Inflammatory macrophage (primary cell): ENCODE results near the gene SLX4.

ENCODE experiments used
- DNase-seq, 2 donors: peaks; one replicate each; pipeline ENCODE4 v3.0.0-alpha.2; 2020 to 2022

Gene SLX4

GRCh38 chr16:3580251-3580651 is 31.2 kb downstream of the SLX4 start:
- no peak for DNase-seq

DNA sequence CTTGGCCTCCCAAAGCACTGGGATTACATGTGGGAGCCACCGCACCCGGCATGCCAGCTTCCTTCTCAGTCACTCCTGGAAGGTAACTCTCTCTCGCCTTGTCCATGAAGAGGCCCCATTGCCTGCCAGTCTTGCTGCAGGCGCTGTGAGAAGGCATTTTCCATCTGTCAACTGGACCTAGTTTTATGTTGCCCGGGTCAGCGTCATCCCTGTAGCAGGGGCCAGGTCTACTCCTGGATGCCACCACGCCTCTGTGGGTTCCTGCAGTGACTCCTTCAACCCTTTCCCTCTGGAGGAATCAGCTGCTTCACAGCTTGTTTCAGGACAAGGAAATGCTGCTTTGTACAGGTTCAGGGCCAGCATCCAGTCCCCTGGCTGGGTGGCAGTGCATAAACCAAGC is 31.6 kb downstream of the SLX4 start:
- DNase-seq, result no peak

DNA sequence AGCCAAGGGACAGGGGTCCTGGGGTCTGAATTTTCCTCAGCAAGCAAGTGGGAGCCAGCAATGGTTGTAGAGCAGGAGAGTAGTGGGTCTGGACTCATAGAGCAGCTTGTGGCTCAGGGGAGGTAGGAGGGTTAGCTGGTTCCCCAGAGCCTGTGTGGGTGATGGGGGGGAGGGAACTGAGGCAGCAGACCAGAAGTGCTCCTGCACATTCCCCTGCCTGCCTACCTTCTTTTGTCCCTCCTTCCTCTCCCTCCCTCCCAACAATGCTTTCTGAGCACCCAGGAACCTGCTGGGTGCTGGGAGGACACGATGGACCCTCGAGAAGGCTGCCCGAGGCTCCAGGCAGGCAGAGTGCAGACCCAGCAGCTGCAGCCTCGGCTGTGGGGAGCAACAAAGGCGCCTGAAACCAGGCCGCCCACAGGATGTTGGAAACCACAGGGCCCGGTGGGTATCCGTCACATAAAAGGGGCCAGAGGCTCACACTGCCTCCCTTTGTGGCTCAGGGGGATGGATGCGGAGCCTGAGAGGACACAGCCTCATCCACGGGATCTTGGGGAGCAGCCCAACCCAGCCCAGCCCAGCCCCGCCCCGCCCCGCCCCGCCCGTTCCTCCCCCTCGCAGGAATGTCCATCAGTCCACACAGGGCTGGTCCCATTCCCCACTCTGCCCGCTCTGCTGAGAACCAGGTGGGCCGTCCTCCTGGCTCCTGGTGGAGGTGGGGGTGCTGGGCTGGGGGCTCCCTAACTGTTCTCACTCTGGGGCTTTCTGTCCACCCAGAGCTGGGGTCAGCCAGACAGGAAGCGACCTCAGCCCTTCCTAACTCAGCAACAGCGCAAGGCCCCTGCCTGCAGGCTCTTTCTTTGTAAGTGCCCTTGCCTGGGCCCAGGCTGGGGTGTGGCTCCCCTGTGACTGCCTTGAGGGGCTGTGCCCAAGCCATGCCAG is 32.5 kb downstream of the SLX4 start:
- DNase-seq, result no peak

- DNase-seq, result no peak
Measured at GRCh38 chr16:3578121-3578520, 33.3 kb downstream of the SLX4 start.

- no peak for DNase-seq
Measured at GRCh38 chr16:3577302-3577752, 34.1 kb downstream of the SLX4 start, which contains the start of gene NLRC3. Gene NLRC3, minus strand, starts transcription at chr16:3577403. Its CDS starts 12,367 bp downstream, at chr16:3565036.

DNA sequence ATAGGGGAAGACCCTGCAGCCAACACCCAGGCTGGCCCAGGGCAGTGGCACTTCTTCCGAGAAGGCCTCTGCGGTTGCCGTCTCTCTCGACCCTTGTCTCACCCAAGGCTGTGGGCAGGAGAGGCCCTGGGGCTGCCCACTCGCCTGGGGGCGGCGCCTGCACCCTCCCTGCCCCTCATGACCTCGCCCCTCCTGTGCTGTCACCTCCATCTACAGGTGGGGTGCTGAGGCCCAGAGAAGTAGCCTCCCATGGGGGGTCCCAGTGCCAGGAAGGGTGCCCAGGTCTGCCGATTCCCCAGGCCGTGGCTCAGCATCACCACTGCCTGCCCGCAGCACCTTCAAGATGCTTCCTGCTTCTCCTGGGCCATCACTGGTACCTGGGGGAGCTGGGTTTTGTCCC is 35.2 kb downstream of the SLX4 start:
- no peak for DNase-seq

GRCh38 chr16:3575491-3575890 is 35.9 kb downstream of the SLX4 start:
- DNase-seq, result no peak

DNA sequence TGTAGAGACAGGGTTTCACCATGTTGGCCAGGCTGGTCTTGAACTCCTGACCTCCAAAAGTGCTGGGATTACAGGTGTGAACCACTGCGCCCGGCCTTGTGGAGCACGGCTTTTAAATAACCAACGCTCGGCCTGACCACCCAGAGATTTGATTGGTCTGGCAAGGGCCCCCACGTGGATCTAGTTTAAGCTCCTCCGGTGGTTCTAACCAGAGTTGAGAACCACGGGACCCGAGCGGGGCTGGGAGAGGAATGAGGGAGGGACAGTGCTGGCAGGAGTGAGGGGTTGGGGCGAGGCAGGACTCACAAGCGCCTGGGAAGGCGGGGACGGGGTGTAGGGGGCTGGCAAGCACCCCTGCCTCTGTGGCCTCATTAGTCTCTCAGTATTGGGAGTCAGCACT is 37.2 kb downstream of the SLX4 start:
- DNase-seq, result no peak

DNA sequence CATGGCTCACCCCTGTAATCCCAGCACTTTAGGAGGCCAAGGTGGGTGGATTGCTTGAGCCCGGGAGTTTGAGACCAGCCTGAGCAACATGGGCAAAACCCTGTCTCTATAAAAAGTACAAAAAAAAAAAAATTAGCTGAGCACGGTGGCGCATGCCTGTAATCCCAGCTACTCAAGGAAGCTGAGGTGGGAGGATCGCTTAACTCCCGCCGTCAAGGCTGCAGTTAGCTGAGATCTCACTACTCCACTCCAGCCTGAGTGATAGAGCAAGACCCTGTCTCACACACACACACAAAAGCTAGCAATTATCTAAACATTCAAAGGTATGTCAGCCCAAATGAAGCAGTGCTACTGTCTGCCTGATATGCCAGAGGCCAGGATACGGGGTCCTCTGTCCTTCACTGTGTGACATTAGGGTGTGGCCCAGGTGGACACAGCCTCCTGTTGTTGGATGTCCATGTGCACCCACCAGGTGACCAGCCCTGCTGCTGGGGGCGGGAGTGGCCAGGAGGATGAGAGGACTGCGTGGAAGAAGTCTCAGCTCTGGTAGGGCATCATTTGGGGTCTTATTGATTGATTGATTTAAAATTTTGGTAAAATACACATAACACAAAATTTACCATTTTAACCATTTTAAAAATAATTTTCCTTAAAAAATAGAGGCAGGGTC is 38.1 kb downstream of the SLX4 start:
- DNase-seq, result no peak

DNA sequence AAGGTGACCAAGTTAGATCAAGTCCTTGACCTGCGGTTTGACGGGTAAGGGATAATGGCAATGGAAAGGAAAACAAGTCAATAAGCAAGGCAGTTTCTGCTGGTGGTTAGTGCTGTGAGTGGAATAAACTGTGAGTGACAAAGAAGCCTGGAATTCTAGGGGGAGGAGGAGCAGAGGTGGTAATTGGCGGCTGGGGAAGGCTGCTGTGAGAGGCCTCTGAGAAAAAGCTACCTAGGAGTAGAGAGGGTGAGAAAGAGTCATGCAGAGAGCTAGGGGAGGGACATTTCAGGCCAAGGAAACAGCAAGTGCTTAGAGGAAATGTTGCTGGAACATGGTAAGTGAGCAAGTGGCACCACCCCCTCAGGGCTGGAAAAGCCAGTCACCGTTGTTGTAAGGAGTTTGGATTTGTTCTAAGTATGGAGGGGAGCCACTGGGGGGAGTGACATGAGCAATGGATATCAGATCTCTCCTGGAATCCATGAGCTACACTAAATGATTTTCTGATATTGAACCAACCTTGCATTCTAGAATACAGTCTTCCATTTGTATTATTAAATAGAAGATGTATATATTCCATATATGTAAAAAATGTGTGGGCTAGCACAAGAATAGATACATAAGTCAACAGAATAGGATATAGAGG is 40.9 kb downstream of the SLX4 start:
- no peak for DNase-seq

DNA sequence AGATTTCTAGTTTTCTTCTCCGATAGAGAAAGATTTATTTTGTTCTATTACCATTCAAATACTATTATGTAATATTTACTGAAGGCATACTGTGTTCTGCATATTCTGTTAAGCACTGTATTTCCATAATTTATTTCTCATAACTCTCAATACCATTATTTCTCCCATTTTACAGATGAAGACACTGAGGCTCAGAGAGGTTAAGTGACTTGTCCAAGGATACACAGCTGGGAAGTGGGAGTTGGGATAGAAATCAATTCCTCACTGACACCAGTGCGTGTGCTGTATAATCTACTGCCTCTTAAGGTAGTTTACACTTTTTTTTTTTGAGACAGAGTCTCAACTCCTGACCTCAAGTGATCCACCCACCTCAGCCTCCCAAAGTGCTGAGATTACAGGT is 41.6 kb downstream of the SLX4 start:
- no peak for DNase-seq

GRCh38 chr16:3566990-3567389 is 44.4 kb downstream of the SLX4 start:
- DNase-seq, result no peak

GRCh38 chr16:3564889-3565141 is 46.6 kb downstream of the SLX4 start:
- no peak for DNase-seq

- DNase-seq, result no peak
Measured at GRCh38 chr16:3564130-3564888, 47.1 kb downstream of the SLX4 start.

- no peak for DNase-seq
Measured at GRCh38 chr16:3562914-3563480, 48.4 kb downstream of the SLX4 start.

GRCh38 chr16:3561626-3562025 is 49.8 kb downstream of the SLX4 start:
- no peak for DNase-seq

DNA sequence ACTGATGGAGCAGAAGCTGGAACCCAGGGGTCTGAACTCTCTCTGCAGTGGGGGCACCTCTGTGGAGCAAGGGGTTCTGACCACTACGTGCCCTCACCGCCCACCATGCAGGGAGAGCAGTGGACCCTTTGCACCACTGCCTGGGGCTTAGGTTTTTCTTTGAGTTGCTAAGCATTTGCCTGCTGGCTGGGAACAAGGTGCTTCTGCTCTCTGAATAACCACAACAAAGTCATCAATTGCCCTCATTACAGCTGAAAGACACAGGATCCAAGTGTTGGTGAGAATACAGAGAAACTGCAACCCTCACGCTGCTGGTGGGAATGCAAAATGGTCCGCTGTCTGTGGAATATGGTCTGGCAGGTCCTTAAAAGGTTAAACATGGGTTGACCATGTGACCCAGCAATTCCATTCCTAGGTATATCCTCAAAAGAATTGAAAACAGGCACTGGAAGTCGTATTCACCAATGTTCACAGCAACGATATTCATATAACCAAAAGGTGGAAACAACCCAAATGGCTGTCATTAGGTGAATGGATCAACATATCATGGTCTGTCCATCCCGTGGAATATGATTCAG is 57.0 kb downstream of the SLX4 start:
- no peak for DNase-seq

- DNase-seq, result no peak
Measured at GRCh38 chr16:3553138-3553923, 58.1 kb downstream of the SLX4 start.

GRCh38 chr16:3550851-3551847 is 60.3 kb downstream of the SLX4 start:
- DNase-seq, result no peak

DNA sequence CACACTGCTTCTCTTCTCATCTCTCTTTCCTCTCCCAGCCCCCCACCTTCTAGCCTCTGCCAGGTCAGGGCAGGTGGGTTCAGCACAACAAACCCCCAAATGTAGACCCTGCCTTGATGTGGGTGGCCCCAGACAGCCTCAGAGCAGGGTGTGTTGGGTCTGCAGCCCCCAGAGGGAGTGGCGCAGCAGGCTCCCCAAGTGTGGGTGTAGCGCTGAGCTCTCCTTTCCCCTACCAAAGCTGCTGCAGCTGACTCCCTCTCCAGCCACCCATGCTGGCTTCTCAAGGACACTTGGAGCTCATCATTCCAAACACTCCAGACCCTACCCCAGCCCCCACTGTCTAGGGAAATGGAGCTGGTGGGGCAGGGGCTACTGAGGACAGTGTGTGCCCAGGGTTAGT is 61.5 kb downstream of the SLX4 start:
- DNase-seq, result no peak
